ACC112 (cell line): ENCODE data around the gene NR3C2.
"Not testable (repeated sequence)": the region's sequence is repeated elsewhere in the genome, so short reads cannot be mapped to it uniquely, and the experiment has no call there.

ENCODE experiments used
- H2AFZ ChIP-seq: fragments of 200-600 bp; sonication (generic); one replicate; pipeline ENCODE4 v1.6.0; 2017; ENCODE audit warnings: antibody characterized with exemption, low read length; ENCODE audit not compliant: unreplicated experiment
- H3K27ac ChIP-seq: fragments of 200-600 bp; sonication (generic); 2 replicates; pipeline ENCODE4 v1.5.1; 2014; ENCODE audit warnings: low read depth, mild to moderate bottlenecking, antibody characterized with exemption, low read length, moderate library complexity
- H3K27me3 ChIP-seq: fragments of 200-600 bp; sonication (generic); 2 replicates; pipeline ENCODE4 v1.6.1; 2014; ENCODE audit warnings: mild to moderate bottlenecking, antibody characterized with exemption, low read length, moderate library complexity, mixed read lengths; ENCODE audit not compliant: insufficient read depth
- H3K36me3 ChIP-seq: fragments of 200-600 bp; sonication (generic); 2 replicates; pipeline ENCODE4 v1.6.1; 2016; ENCODE audit warnings: mild to moderate bottlenecking, antibody characterized with exemption, low read length, moderate library complexity, mixed read lengths; ENCODE audit not compliant: insufficient read depth
- H3K4me1 ChIP-seq: fragments of 200-600 bp; sonication (generic); one replicate; pipeline ENCODE4 v1.6.1; 2016; ENCODE audit warnings: low read length, mixed read lengths; ENCODE audit not compliant: insufficient read depth, unreplicated experiment, control insufficient read depth
- H3K4me3 ChIP-seq: fragments of 200-600 bp; sonication (generic); 2 replicates; pipeline ENCODE4 v1.5.1; 2014; ENCODE audit warnings: mild to moderate bottlenecking, low read depth, low read length
- H3K79me2 ChIP-seq: fragments of 200-600 bp; sonication (generic); one replicate; pipeline ENCODE4 v1.6.0; 2016; ENCODE audit warnings: low read length; ENCODE audit not compliant: control insufficient read depth, unreplicated experiment, insufficient read depth

Gene NR3C2

GRCh38 chr4:148083073-148083472, 359.1 kb downstream of the NR3C2 start:
- H3K27me3 ChIP-seq, H3K36me3 ChIP-seq, H3K4me3 ChIP-seq, H3K27ac ChIP-seq, H3K4me1 ChIP-seq, H3K79me2 ChIP-seq, H2AFZ ChIP-seq: not testable (repeated sequence)

DNA sequence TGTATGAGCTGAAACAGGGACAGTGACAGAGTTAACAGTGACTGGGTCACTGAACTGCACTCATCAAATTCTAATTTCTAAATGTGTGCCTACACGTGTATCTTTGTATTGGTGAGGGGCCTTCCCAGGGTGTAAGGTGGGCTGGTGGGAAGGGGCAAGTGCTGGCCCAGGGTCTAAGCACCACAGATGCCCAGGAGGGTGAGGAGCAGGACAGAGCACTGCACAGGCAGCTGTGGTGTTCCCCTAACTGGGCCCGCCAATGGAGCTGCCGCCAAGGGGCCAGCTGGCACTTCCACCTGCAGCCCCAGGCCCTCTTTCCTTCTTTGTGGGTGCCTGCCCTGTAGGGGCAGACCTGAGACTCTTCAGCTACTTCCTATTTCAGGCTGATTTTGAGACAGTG, 360.5 kb downstream of the NR3C2 start:
- H3K27me3 ChIP-seq, result no peaks in the 10 kb centered on the region
- no peak overlapping the region for H3K4me3 ChIP-seq
- no peak overlapping the region for H3K27ac ChIP-seq
- H3K4me1 ChIP-seq, result no peaks in the 10 kb centered on the region
- H3K79me2 ChIP-seq, result no peaks in the 10 kb centered on the region
- H2AFZ ChIP-seq, result no peak overlapping the region
- H3K36me3 ChIP-seq, result 0 out of 2 replicates have a peak, but pooled peaks cover 7% of the 10 kb centered on the region

DNA sequence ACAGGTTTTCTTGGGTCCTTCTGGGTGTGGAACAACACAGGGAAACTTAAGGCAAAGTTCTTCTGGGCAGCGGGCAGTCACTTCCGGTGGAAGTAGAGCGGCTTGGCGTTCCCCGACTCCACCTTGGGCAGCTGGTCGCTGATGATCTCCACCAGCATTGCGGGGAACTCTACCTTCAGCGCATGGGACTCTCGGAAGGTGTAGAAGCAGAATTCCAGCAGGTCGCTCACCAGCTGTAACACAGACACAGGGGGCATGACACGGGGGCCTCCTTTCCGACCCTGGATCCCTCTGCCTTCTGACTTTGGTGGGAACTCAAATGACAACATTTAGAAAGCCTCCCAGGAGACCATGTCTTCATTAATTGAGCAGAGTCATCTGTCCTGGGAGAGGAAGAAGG, 360.9 kb downstream of the NR3C2 start:
- H2AFZ ChIP-seq, result no peak overlapping the region
- H3K27ac ChIP-seq, result no peak overlapping the region
- 0 out of 2 replicates have a peak, but pooled peaks cover 7% of the 10 kb centered on the region for H3K36me3 ChIP-seq
- H3K4me3 ChIP-seq, result no peak overlapping the region
- no peaks in the 10 kb centered on the region for H3K27me3 ChIP-seq
- no peaks in the 10 kb centered on the region for H3K4me1 ChIP-seq
- no peaks in the 10 kb centered on the region for H3K79me2 ChIP-seq

- H2AFZ ChIP-seq, result no peak overlapping the region
- H3K4me1 ChIP-seq, result no peaks in the 10 kb centered on the region
- no peak overlapping the region for H3K27ac ChIP-seq
These were observed 362.3 kb downstream of the NR3C2 start for GRCh38 chr4:148079961-148080360.

DNA sequence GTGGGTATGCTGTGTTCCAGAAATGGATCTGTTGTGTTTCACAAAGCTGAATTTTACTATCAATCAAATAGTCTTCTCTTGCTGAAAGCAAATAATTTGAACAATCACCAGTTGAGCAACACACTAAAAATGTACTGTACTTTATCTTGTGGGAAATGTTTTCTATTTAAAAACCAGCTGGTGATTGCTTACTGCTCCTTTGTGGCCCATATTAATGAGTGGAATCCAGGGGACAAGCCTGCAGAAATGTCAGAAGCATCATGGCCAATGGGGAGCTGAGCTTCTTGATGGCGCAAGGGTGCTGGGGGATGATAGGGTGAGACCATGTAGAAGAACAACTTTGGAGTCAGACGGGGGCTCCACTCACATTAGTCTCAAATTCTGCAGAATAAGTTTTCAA, 364.2 kb downstream of the NR3C2 start:
- no peak overlapping the region for H2AFZ ChIP-seq
- no peak overlapping the region for H3K4me3 ChIP-seq
- no peak overlapping the region for H3K27ac ChIP-seq
- H3K36me3 ChIP-seq, result peaks cover 14% of the 10 kb centered on the region; the same call in 1 of the 2 replicates
- H3K4me1 ChIP-seq, result no peaks in the 10 kb centered on the region
- no peaks in the 10 kb centered on the region for H3K79me2 ChIP-seq
- H3K27me3 ChIP-seq, result no peaks in the 10 kb centered on the region

More at GRCh38 chr4:148079961-148080360, 362.3 kb downstream of the NR3C2 start:
- Histone ChIP-seq H3K4me3 (no peak overlapping the region), H3K36me3 (0 out of 2 replicates have a peak, but pooled peaks cover 7% of the 10 kb centered on the region), H3K27me3 (no peaks in the 10 kb centered on the region), H3K79me2 (no peaks in the 10 kb centered on the region)

GRCh38 chr4:148077581-148077980, 364.6 kb downstream of the NR3C2 start:
- Histone ChIP-seq H3K4me3 (no peak overlapping the region), H3K27me3 (no peaks in the 10 kb centered on the region), H3K36me3 (peaks cover 14% of the 10 kb centered on the region; the same call in 1 of the 2 replicates), H2AFZ (no peak overlapping the region), H3K27ac (no peak overlapping the region), H3K4me1 (no peaks in the 10 kb centered on the region), H3K79me2 (no peaks in the 10 kb centered on the region)

DNA sequence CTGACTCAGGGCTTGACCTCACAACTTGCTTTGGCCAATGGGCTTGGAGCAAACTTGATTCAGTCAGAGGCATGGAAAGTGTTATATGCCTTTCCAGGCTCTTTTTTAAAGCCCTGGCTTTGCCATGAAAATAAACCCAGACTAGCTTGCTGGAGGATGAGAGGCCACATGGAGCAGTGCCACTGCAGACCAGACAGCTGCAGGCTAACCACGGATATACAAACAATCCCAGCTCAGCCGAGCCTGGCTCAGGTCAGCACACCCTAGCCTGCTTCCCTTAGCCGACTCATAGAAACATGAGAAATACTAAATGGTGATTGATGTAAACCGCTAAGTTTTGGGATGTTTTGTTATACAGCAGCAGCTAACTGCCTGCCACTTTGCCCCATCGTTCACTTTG, 365.2 kb downstream of the NR3C2 start:
- Histone ChIP-seq H2AFZ (no peak overlapping the region), H3K36me3 (peaks cover 17% of the 10 kb centered on the region; the same call in 1 of the 2 replicates)

DNA sequence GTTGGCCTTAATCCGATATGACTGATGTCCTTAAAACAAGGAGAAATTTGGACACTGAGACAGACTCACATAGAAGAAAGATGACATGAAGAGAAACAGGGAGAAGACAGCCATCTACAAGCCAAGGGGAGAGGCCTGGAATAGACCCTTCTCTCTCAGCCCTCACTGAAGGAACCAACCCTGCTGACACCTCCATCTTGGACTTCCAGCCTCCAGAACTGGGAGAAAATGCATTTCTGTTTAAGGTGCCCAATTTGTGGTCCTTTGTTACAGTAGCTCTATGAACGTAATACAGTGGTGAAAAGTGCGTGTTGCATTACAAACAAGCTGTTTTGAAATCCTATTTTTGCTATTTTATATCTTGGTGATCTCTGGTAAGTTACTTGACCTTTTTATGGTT, 366.8 kb downstream of the NR3C2 start:
- no peak overlapping the region for H3K27ac ChIP-seq
- H3K27me3 ChIP-seq, result no peaks in the 10 kb centered on the region

More for the DNA sequence above, 365.2 kb downstream of the NR3C2 start:
- no peaks in the 10 kb centered on the region for H3K27me3 ChIP-seq
- no peaks in the 10 kb centered on the region for H3K4me1 ChIP-seq
- no peak overlapping the region for H3K27ac ChIP-seq
- H3K79me2 ChIP-seq, result no peaks in the 10 kb centered on the region
- H3K4me3 ChIP-seq, result no peak overlapping the region

GRCh38 chr4:148074462-148074861, 367.8 kb downstream of the NR3C2 start:
- H3K27me3 ChIP-seq, result no peaks in the 10 kb centered on the region
- H3K27ac ChIP-seq, result no peak overlapping the region
- no peaks in the 10 kb centered on the region for H3K4me1 ChIP-seq
- no peak overlapping the region for H2AFZ ChIP-seq
- H3K79me2 ChIP-seq, result no peaks in the 10 kb centered on the region
- H3K36me3 ChIP-seq, result peaks cover 17% of the 10 kb centered on the region; the same call in 1 of the 2 replicates
- H3K4me3 ChIP-seq, result no peak overlapping the region

More for the DNA sequence above, 366.8 kb downstream of the NR3C2 start:
- H3K36me3 ChIP-seq, result peaks cover 17% of the 10 kb centered on the region; the same call in 1 of the 2 replicates
- no peak overlapping the region for H2AFZ ChIP-seq
- H3K4me1 ChIP-seq, result no peaks in the 10 kb centered on the region
- H3K79me2 ChIP-seq, result no peaks in the 10 kb centered on the region
- H3K4me3 ChIP-seq, result no peak overlapping the region

GRCh38 chr4:148073349-148073748, 368.9 kb downstream of the NR3C2 start:
- Histone ChIP-seq H3K36me3 (peaks cover 14% of the 10 kb centered on the region; the same call in 1 of the 2 replicates), H3K4me3 (no peak overlapping the region), H2AFZ (no peak overlapping the region), H3K4me1 (no peaks in the 10 kb centered on the region), H3K27me3 (no peaks in the 10 kb centered on the region), H3K27ac (no peak overlapping the region), H3K79me2 (no peaks in the 10 kb centered on the region)

DNA sequence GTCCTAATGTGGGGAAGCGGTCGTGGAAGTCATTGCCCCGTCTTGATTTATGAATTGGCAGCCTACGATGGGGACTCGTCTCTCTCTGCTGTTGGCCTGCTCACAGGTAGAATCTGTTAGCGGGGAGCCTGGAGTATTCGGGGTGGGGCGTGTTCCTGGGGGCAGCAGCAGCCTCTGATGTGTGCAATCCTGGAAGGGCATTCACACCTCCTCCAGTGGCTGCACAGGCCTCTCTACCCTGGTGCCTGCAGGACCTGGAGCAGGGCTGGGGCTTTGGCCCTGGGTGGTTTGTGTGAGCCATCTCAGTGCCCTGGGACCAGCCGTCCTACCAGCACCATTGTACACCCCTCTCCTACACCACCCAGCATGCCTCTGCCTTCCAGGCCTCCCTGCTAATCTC, 369.4 kb downstream of the NR3C2 start:
- Histone ChIP-seq H3K79me2 (no peaks in the 10 kb centered on the region), H3K4me3 (no peak overlapping the region), H2AFZ (no peak overlapping the region), H3K4me1 (no peaks in the 10 kb centered on the region), H3K36me3 (peaks cover 9% of the 10 kb centered on the region; the same call in 1 of the 2 replicates), H3K27ac (no peak overlapping the region), H3K27me3 (no peaks in the 10 kb centered on the region)
